HepG2 (cell line): Measurements from ENCODE around the gene ASMT. TPM values are rescaled to one million over a fixed set of nuclear protein-coding genes. Genes with fewer than 3 reads are reported as not detected.

ENCODE experiments used
- BHLHE40 ChIP-seq: IDR thresholded peaks from 2 replicates; pipeline ENCODE4 v1.6.1; 2011; ENCODE audit warnings: low read length, improper control_type of control experiment
- CREB1 ChIP-seq, 2 experiments: fragments of 450-650 bp in 1 of 2; IDR thresholded peaks; 2 replicates each; pipeline ENCODE4 v1.6.1; 2016 to 2017; ENCODE audit warnings: control low read depth in 1 of 2, mild to moderate bottlenecking in 1 of 2, missing compliant biosample characterization in 1 of 2, missing genetic modification characterization in 1 of 2
- GABPB1 ChIP-seq: IDR thresholded peaks from 2 replicates; pipeline ENCODE4 v1.6.1; 2016; ENCODE audit warnings: mild to moderate bottlenecking, missing genetic modification reagents, moderate library complexity, missing compliant biosample characterization
- IKZF5 ChIP-seq: IDR thresholded peaks from 2 replicates; pipeline ENCODE4 v1.6.1; 2018; ENCODE audit warnings: missing genetic modification reagents, mild to moderate bottlenecking, missing compliant biosample characterization
- IRF9 ChIP-seq: sonication (generic); formaldehyde crosslinking; IDR thresholded peaks from 2 replicates; pipeline ENCODE4 v1.8.0; 2022; ENCODE audit warnings: missing genetic modification reagents, mild to moderate bottlenecking, borderline replicate concordance
- KAT7 ChIP-seq: IDR thresholded peaks from 2 replicates; pipeline ENCODE4 v1.6.1; 2018; ENCODE audit warnings: borderline replicate concordance, missing compliant biosample characterization
- MAFK ChIP-seq, 2 experiments: IDR thresholded peaks in 1 of 2; conservative IDR thresholded peaks in 1 of 2; 2 replicates each; pipeline ENCODE4 v1.6.1; 2011; ENCODE audit warnings: improper control_type of control experiment in 2 of 2, low read length in 2 of 2
- PAWR ChIP-seq: sonication (generic); formaldehyde crosslinking; IDR thresholded peaks from 2 replicates; pipeline ENCODE4 v1.4.0; 2020; ENCODE audit warnings: missing genetic modification reagents, mild to moderate bottlenecking, borderline replicate concordance
- SRF ChIP-seq: IDR thresholded peaks from 2 replicates; pipeline ENCODE4 v1.6.1; 2011; ENCODE audit warnings: mild to moderate bottlenecking, low read depth, low read length, moderate library complexity
- TBX3 ChIP-seq: fragments of 450-650 bp; IDR thresholded peaks from 2 replicates; pipeline ENCODE4 v1.6.1; 2017; ENCODE audit warnings: antibody characterized with exemption, mild to moderate bottlenecking, inconsistent platforms, borderline replicate concordance
- ZMYM2 ChIP-seq: sonication (generic); formaldehyde crosslinking; IDR thresholded peaks from 2 replicates; pipeline ENCODE4 v1.8.0; 2022; ENCODE audit warnings: mild to moderate bottlenecking, missing genetic modification reagents
- ZNF24 ChIP-seq: fragments of 450-650 bp; IDR thresholded peaks from 2 replicates; pipeline ENCODE4 v1.6.1; 2017; ENCODE audit warnings: antibody characterized with exemption, mild to moderate bottlenecking
- ZNF619 ChIP-seq: sonication (generic); formaldehyde crosslinking; IDR thresholded peaks from 2 replicates; pipeline ENCODE4 v1.4.0; 2020; ENCODE audit warnings: mild to moderate bottlenecking, missing genetic modification reagents
- ZNF629 ChIP-seq: sonication (generic); formaldehyde crosslinking; conservative IDR thresholded peaks from 2 replicates; pipeline ENCODE4 v1.5.0; 2020; ENCODE audit warnings: missing genetic modification reagents
- ZNF770 ChIP-seq: sonication (generic); formaldehyde crosslinking; IDR thresholded peaks from 2 replicates; pipeline ENCODE4 v1.5.0; 2020; ENCODE audit warnings: mild to moderate bottlenecking, missing genetic modification reagents
- ZNF775 ChIP-seq: sonication (generic); formaldehyde crosslinking; IDR thresholded peaks from 2 replicates; pipeline ENCODE4 v1.4.0; 2020; ENCODE audit warnings: missing genetic modification reagents, mild to moderate bottlenecking, moderate library complexity, borderline replicate concordance
- polyA plus RNA-seq, 8 experiments: library from polyadenylated mRNA; depleted of rRNA in 3 of 8; stranded (reverse) in 7 of 8; unstranded in 1 of 8; fragments of >200 nt; fragmentation: Illumina TruSeq in 4 of 8; extraction: Trizol in 4 of 8; gene quantifications; 2 replicates each; pipeline versions ENCODE4 v1.2.1 to v1.2.3, GENCODE V29; 2011 to 2016; ENCODE audit warnings: low read depth in 4 of 8, missing spikeins in 1 of 8, mixed read lengths in 1 of 8; ENCODE audit not compliant: insufficient read depth in 1 of 8
- total RNA-seq, 5 experiments: library from RNA; depleted of rRNA; stranded (reverse); fragments of >200 nt; fragmentation: Illumina TruSeq; extraction: Trizol; gene quantifications; 2 replicates each; pipeline ENCODE4 v1.2.3, GENCODE V29; 2016; ENCODE audit warnings: low read depth in 1 of 5

The ASMT gene
- total and polyA plus RNA-seq, 2 of the 13 experiments (the other 11 are each of a cell fraction or from before 2014, with no cell fraction given) = 0.04 TPM; not detected in 1

GRCh38 chrX:1582686-1583437 lies 32.0 kb upstream of the ASMT start (continued):
- TF ChIP-seq IRF9 (CRISPR knock-in tag) (no peak), ZNF24 (no peak), SRF (no peak), TBX3 (no peak), ZNF770 (CRISPR knock-in tag) (peak; percentile 82), ZNF629 (CRISPR knock-in tag) (peak; percentile 59; the same call in 1 of the 2 replicates), KAT7 (CRISPR knock-in tag) (no peak), ZNF775 (CRISPR knock-in tag) (no peak), IKZF5 (no peak), ZMYM2 (no peak), BHLHE40 (0 out of 2 replicates have a peak, but pooled peaks have one; percentile 28), GABPB1 (CRISPR knock-in tag) (no peak), MAFK (conservative IDR thresholded peaks at IDR 0.05 in 1 of 2, IDR thresholded peaks at IDR 0.05 in 1 of 2; ENCODE audit: low read length in 2 of 2) (no peak), PAWR (CRISPR knock-in tag) (no peak), CREB1 (IDR thresholded peaks at IDR 0.05) (peak; percentile 17; the same call in 1 of the 2 replicates), CREB1 (CRISPR knock-in tag; IDR thresholded peaks at IDR 0.05) (no peak), ZNF619 (no peak)
